Stimulated activated CD4-positive, alpha-beta T cell treated with anti-CD3 and anti-CD28 coated beads, Interleukin-4, amount 100 ng/mL, for 48 hours (primary cell): Measurements from ENCODE around the gene TMEM134.
A peak's percentile ranks its signal among the peaks of the same experiment; 100 is the strongest.
"Not testable (repeated sequence)": the region's sequence is repeated elsewhere in the genome, so short reads cannot be mapped to it uniquely, and the experiment has no call there.

Experiments
- DNase-seq, 2 donors: peaks; one replicate each; pipeline ENCODE4 v3.0.0-alpha.2; 2020; ENCODE audit warnings: low read depth in 2 of 2

TMEM134 gene

GRCh38 chr11:67438158-67438902, 30.7 kb downstream of the TMEM134 start:
- peak; percentile 77 to 78 for DNase-seq

DNA sequence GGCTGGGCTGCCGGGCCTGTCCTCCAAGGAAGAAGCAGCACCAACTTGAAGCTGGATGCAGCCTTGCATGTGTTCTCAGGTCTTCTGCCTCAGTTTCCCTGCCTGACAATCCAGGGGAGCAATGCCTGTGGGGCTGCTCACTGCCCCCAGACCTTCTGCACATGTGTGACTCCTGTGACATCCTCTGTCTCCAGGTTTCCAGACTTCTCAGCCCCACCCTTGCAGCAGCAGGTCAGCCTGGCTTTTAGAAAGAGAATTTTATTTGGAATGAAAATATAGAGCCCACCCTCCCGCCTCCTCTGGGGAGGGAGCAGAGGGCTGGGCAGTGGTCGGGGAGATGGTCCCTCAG, 31.3 kb downstream of the TMEM134 start:
- no peak for DNase-seq

GRCh38 chr11:67437082-67437808, 31.8 kb downstream of the TMEM134 start, which contains the start of gene PTPRCAP:
Gene PTPRCAP (minus strand): TSS chr11:67437682. CDS start chr11:67437619, 63 bp downstream.
- DNase-seq: no peak

- peak; percentile 74 to 75 for DNase-seq
Observed at GRCh38 chr11:67436459-67437081, 32.5 kb downstream of the TMEM134 start.

- no peak for DNase-seq
Observed at GRCh38 chr11:67435727-67436458, 33.2 kb downstream of the TMEM134 start.

GRCh38 chr11:67435031-67435726, 33.9 kb downstream of the TMEM134 start:
- no peak for DNase-seq

DNA sequence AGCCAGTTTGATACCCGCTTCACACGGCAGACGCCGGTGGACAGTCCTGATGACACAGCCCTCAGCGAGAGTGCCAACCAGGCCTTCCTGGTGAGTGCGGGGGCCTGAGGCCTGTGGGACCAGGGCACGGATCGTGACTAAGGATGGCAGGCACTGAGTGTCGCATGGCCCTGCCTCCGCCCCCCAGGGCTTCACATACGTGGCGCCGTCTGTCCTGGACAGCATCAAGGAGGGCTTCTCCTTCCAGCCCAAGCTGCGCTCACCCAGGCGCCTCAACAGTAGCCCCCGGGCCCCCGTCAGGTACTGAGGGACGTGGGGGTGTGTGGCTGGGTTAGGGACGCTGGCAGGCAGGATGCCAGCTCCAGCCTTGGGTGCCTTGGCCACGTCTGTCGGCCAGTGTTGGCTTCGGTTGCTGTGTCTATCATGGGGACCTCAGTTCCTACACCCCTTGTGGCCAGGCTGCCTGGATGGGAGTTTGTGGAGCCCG, 34.6 kb downstream of the TMEM134 start:
- DNase-seq: no peak

DNA sequence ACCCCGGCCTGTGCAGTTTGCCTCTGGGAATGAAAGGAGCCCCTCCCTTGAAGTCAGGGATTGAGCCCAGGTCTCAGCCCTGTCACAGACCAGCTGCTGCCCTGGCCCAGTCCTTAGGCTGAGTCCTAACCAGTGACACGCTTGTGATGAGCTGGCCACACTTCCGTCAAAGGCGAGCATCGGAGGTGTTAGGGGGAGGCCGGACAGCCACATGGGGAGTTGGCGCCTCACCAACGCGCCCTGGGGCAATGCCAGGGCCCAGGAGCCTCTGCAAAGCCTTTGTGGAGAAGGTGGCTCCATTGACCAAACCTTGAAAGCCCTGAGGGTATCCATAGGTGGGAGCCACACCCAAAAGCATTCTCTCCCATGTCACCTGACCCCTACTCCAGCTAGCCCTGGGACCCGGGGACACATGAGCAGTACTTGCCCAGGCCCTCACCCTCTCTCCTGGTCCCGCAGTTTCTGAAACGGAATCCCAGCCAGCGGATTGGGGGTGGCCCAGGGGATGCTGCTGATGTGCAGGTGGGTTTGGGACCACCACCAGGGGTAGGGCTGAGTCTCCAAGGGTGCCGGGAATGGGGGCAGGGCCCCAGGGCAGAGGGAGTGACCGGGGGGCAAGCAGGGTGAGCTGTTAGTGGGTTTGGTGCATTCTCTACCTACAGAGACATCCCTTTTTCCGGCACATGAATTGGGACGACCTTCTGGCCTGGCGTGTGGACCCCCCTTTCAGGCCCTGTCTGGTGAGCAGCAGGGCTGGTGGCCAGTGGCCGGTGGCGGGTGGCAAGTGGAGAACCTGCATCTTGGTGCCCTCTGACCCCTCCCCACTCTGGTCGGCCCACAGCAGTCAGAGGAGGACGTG, 35.3 kb downstream of the TMEM134 start:
- no peak for DNase-seq

GRCh38 chr11:67432655-67433349, 36.2 kb downstream of the TMEM134 start:
- no peak for DNase-seq

DNA sequence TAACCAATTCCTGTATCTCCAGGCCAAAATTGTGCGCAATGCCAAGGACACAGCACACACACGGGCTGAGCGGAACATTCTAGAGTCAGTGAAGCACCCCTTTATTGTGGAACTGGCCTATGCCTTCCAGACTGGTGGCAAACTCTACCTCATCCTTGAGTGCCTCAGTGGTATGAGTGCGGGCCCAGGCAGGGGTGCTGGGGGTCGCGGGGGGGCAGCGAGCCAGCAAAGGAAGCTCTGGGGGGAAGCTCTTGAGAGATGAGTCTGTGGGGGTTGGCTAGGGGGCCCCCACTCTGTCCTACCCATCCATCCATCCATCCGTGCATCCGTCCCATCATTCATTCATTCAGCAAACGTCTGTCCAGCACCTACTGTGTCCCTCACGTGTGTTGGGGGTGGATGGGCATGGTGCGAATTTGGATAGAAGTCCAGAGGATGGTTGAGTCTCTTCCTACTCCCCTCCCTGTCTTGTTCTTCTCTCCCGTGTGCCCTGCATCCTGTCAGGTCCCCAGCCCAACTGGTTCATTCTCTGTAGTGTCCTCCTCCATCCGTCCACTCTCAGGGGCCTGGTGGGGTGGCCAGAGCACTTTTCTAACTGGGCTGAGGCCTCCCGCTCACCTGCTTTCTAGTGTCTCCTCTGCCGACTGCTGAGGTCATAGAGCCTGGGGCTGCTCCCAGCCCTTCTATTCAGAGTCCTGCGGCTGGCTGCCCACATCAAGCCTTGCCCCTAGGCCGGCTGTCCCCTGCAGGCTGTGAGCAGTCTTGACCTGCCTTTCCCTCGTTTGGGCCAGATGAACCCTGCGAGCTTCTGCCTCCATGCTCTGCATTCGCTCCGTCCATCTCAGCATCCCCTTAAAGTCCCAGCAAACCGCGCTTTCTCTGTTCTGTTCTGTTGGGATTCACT, 37.5 kb downstream of the TMEM134 start:
- no peak for DNase-seq

DNA sequence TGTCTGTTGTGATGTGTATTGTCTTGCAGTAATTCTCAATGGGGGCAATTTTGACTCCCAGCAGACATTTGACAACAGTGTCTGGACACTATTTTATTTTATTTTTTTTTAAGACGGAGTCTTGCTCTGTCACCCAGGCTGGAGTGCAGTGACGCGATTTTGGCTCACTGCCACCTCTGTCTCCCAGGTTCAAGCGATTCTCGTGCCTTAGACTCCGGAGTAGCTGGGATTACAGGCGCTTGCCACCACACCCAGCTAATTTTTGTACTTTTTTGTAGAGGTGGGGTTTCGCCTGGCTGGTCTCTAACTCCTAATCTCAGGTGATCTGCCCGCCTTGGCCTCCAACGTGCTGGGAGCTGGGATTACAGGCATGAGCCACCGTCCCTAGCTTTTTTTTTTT, 39.3 kb downstream of the TMEM134 start:
- DNase-seq: no peak

DNA sequence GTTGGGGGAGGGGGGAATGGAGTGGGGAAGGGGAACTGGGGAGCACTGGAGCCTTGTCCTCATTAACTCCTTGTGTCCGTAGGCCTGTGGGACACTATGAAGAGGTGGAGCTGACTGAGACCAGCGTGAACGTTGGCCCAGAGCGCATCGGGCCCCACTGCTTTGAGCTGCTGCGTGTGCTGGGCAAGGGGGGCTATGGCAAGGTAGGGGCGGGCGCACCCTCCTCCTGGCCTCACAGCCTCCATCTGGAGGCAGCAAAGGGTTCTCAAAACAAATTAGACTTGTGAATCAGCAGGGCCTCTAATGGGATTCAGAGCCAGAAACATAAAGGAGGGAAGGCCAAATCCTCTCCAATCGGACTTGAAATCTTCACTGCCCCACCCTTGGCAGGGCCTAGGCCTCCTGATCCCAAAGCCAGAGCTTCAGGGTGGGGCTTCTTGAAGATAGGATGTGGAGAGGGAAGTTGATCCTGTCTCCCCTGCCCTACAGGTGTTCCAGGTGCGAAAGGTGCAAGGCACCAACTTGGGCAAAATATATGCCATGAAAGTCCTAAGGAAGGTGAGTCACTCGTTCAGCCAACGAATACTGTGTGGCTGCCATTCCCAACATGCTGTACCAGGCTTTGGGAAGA, 39.9 kb downstream of the TMEM134 start:
- DNase-seq: no peak

GRCh38 chr11:67428052-67429001, 40.7 kb downstream of the TMEM134 start, which contains the start of gene RPS6KB2:
Gene RPS6KB2 (plus strand): TSS chr11:67428494. CDS start chr11:67428546, 52 bp downstream.
- DNase-seq: peak; percentile 99 to 100

DNA sequence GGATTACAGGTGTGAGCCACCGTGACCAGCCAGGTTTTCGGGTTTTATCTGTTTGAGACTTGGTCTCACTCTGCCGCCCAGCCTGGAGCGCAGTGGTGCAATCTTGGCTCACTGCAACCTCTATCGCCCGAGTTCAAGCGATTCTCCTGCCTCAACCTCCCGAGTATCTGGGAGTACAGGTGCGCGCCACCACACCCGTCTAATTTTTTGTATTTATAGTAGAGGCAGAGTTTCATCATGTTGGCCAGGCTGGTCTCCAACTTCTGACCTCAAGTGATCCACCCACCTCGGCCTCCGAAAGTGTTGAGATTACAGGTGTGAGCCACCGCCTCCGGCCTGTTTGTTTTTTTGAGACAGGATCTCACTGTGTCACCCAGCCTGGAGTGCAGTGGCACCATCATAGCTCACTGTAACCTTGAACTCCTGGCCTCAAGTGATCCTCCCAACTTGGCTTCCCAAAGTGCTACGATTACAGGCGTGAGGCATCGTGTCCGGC, 41.6 kb downstream of the TMEM134 start:
- DNase-seq: not testable (repeated sequence)

- DNase-seq: no peak
Observed at GRCh38 chr11:67423891-67424613, 45.0 kb downstream of the TMEM134 start.

- no peak for DNase-seq
Observed at GRCh38 chr11:67423466-67423865, 45.6 kb downstream of the TMEM134 start.
